ENCODE results near the gene MLXIP.
"Not testable (repeated sequence)": the region's sequence is repeated elsewhere in the genome, so short reads cannot be mapped to it uniquely, and the experiment has no call there.

MLXIP gene

GRCh38 chr12:122116707-122117535 is 38.4 kb downstream of the MLXIP start:
- peak overlapping the region; percentile 55 for H3K27ac ChIP-seq (ENCODE audit: low read depth, low read length)
- peaks cover 15% of the 10 kb centered on the region for H3K4me1 ChIP-seq (ENCODE audit: control insufficient read depth, insufficient read depth, low read length)
- no peaks in the 10 kb centered on the region for H3K36me3 ChIP-seq (ENCODE audit: control insufficient read depth, insufficient read depth, low read length)
- no peaks in the 10 kb centered on the region for H3K27me3 ChIP-seq (ENCODE audit: control insufficient read depth, insufficient read depth, low read length)
- H3K9ac ChIP-seq (ENCODE audit: low read length): no peak overlapping the region
- H3K4me3 ChIP-seq (ENCODE audit: low read length): no peak overlapping the region

GRCh38 chr12:122117979-122118378 is 39.4 kb downstream of the MLXIP start:
- Histone ChIP-seq H3K4me3 (ENCODE audit: low read length) (no peak overlapping the region), H3K27ac (ENCODE audit: low read depth, low read length) (peak overlapping the region; percentile 55), H3K27me3 (ENCODE audit: control insufficient read depth, insufficient read depth, low read length) (no peaks in the 10 kb centered on the region), H3K9ac (ENCODE audit: low read length) (no peak overlapping the region), H3K4me1 (ENCODE audit: control insufficient read depth, insufficient read depth, low read length) (peaks cover 18% of the 10 kb centered on the region), H3K36me3 (ENCODE audit: control insufficient read depth, insufficient read depth, low read length) (no peaks in the 10 kb centered on the region)

GRCh38 chr12:122121341-122121740 is 42.8 kb downstream of the MLXIP start:
- H3K27me3 ChIP-seq (ENCODE audit: control insufficient read depth, insufficient read depth, low read length); H3K4me3 ChIP-seq (ENCODE audit: low read length); H3K9ac ChIP-seq (ENCODE audit: low read length); H3K27ac ChIP-seq (ENCODE audit: low read depth, low read length); H3K36me3 ChIP-seq (ENCODE audit: control insufficient read depth, insufficient read depth, low read length): not testable (repeated sequence)
- H3K4me1 ChIP-seq (ENCODE audit: control insufficient read depth, insufficient read depth, low read length): peaks cover 35% of the 10 kb centered on the region

GRCh38 chr12:122121745-122122144 is 43.2 kb downstream of the MLXIP start:
- no peak overlapping the region for H3K4me3 ChIP-seq (ENCODE audit: low read length)
- H3K9ac ChIP-seq (ENCODE audit: low read length): no peak overlapping the region
- H3K36me3 ChIP-seq (ENCODE audit: control insufficient read depth, insufficient read depth, low read length): no peaks in the 10 kb centered on the region
- no peaks in the 10 kb centered on the region for H3K27me3 ChIP-seq (ENCODE audit: control insufficient read depth, insufficient read depth, low read length)
- peaks cover 38% of the 10 kb centered on the region for H3K4me1 ChIP-seq (ENCODE audit: control insufficient read depth, insufficient read depth, low read length)
- no peak overlapping the region for H3K27ac ChIP-seq (ENCODE audit: low read depth, low read length)

GRCh38 chr12:122123051-122123760 is 44.6 kb downstream of the MLXIP start:
- peak overlapping the region; percentile 77 for H3K27ac ChIP-seq (ENCODE audit: low read depth, low read length)
- H3K27me3 ChIP-seq (ENCODE audit: control insufficient read depth, insufficient read depth, low read length): no peaks in the 10 kb centered on the region
- H3K4me3 ChIP-seq (ENCODE audit: low read length): no peak overlapping the region
- H3K36me3 ChIP-seq (ENCODE audit: control insufficient read depth, insufficient read depth, low read length): peaks cover 12% of the 10 kb centered on the region
- H3K9ac ChIP-seq (ENCODE audit: low read length): no peak overlapping the region
- peaks cover 31% of the 10 kb centered on the region for H3K4me1 ChIP-seq (ENCODE audit: control insufficient read depth, insufficient read depth, low read length)

- Histone ChIP-seq H3K4me3 (ENCODE audit: low read length) (no peak overlapping the region), H3K27ac (ENCODE audit: low read depth, low read length) (no peak overlapping the region), H3K36me3 (ENCODE audit: control insufficient read depth, insufficient read depth, low read length) (peaks cover 18% of the 10 kb centered on the region), H3K27me3 (ENCODE audit: control insufficient read depth, insufficient read depth, low read length) (no peaks in the 10 kb centered on the region), H3K4me1 (ENCODE audit: control insufficient read depth, insufficient read depth, low read length) (peaks cover 29% of the 10 kb centered on the region), H3K9ac (ENCODE audit: low read length) (no peak overlapping the region)
These were observed 45.2 kb downstream of the MLXIP start for GRCh38 chr12:122123761-122124145.

- no peak overlapping the region for H3K27ac ChIP-seq (ENCODE audit: low read depth, low read length)
- H3K4me3 ChIP-seq (ENCODE audit: low read length): no peak overlapping the region
- H3K9ac ChIP-seq (ENCODE audit: low read length): no peak overlapping the region
- H3K4me1 ChIP-seq (ENCODE audit: control insufficient read depth, insufficient read depth, low read length): peaks cover 29% of the 10 kb centered on the region
- no peaks in the 10 kb centered on the region for H3K27me3 ChIP-seq (ENCODE audit: control insufficient read depth, insufficient read depth, low read length)
- peaks cover 24% of the 10 kb centered on the region for H3K36me3 ChIP-seq (ENCODE audit: control insufficient read depth, insufficient read depth, low read length)
These were observed 45.8 kb downstream of the MLXIP start for GRCh38 chr12:122124370-122124769.

- Histone ChIP-seq H3K4me1 (ENCODE audit: control insufficient read depth, insufficient read depth, low read length) (peaks cover 29% of the 10 kb centered on the region), H3K27me3 (ENCODE audit: control insufficient read depth, insufficient read depth, low read length) (no peaks in the 10 kb centered on the region), H3K4me3 (ENCODE audit: low read length) (no peak overlapping the region), H3K36me3 (ENCODE audit: control insufficient read depth, insufficient read depth, low read length) (peaks cover 34% of the 10 kb centered on the region), H3K9ac (ENCODE audit: low read length) (peak overlapping the region; percentile 3), H3K27ac (ENCODE audit: low read depth, low read length) (peak overlapping the region; percentile 38)
These were observed 47.1 kb downstream of the MLXIP start for GRCh38 chr12:122125452-122126341.

- Histone ChIP-seq H3K27me3 (ENCODE audit: control insufficient read depth, insufficient read depth, low read length) (no peaks in the 10 kb centered on the region), H3K36me3 (ENCODE audit: control insufficient read depth, insufficient read depth, low read length) (peaks cover 34% of the 10 kb centered on the region), H3K9ac (ENCODE audit: low read length) (no peak overlapping the region), H3K27ac (ENCODE audit: low read depth, low read length) (no peak overlapping the region), H3K4me1 (ENCODE audit: control insufficient read depth, insufficient read depth, low read length) (peaks cover 29% of the 10 kb centered on the region), H3K4me3 (ENCODE audit: low read length) (no peak overlapping the region)
These were observed 47.7 kb downstream of the MLXIP start for GRCh38 chr12:122126342-122126635.

GRCh38 chr12:122126713-122127597 is 48.4 kb downstream of the MLXIP start:
- peaks cover 25% of the 10 kb centered on the region for H3K4me1 ChIP-seq (ENCODE audit: control insufficient read depth, insufficient read depth, low read length)
- no peak overlapping the region for H3K4me3 ChIP-seq (ENCODE audit: low read length)
- H3K36me3 ChIP-seq (ENCODE audit: control insufficient read depth, insufficient read depth, low read length): peaks cover 36% of the 10 kb centered on the region
- no peaks in the 10 kb centered on the region for H3K27me3 ChIP-seq (ENCODE audit: control insufficient read depth, insufficient read depth, low read length)
- H3K9ac ChIP-seq (ENCODE audit: low read length): no peak overlapping the region
- H3K27ac ChIP-seq (ENCODE audit: low read depth, low read length): no peak overlapping the region

GRCh38 chr12:122127839-122128238 is 49.3 kb downstream of the MLXIP start:
- Histone ChIP-seq H3K4me1 (ENCODE audit: control insufficient read depth, insufficient read depth, low read length) (peaks cover 23% of the 10 kb centered on the region), H3K36me3 (ENCODE audit: control insufficient read depth, insufficient read depth, low read length) (peaks cover 41% of the 10 kb centered on the region), H3K4me3 (ENCODE audit: low read length) (no peak overlapping the region), H3K27me3 (ENCODE audit: control insufficient read depth, insufficient read depth, low read length) (no peaks in the 10 kb centered on the region), H3K27ac (ENCODE audit: low read depth, low read length) (no peak overlapping the region), H3K9ac (ENCODE audit: low read length) (no peak overlapping the region)

All from rectal smooth muscle tissue (tissue), 1 donor.